HG03280 (cell line): Measurements from ENCODE around the gene SHC4.

Source experiments
- ATAC-seq: cut with Tn5 transposase; IDR thresholded peaks from one replicate; pipeline ENCODE4 v1.9.1; 2021; ENCODE audit warnings: mild to moderate bottlenecking, moderate library complexity; ENCODE audit not compliant: unreplicated experiment

SHC4 gene

DNA sequence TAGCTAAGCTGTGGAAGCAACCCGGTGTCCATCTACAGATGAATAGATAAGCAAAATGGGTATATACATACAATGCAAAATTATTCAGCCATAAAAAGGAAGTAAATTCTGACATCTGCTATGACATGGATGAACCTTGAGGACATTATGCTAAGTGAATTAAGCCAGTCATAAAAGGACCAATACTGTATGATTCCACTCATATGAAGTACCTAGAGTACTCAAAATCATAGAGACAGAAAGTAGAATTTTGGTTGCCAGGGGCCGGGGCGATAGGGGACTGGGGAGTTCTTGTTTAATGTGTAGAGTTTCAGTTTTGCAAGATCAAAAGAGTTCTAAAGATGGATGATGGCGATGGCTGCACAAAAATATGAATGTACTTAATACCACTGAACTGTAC, 75.5 kb downstream of the SHC4 start:
- ATAC-seq, result no peak

DNA sequence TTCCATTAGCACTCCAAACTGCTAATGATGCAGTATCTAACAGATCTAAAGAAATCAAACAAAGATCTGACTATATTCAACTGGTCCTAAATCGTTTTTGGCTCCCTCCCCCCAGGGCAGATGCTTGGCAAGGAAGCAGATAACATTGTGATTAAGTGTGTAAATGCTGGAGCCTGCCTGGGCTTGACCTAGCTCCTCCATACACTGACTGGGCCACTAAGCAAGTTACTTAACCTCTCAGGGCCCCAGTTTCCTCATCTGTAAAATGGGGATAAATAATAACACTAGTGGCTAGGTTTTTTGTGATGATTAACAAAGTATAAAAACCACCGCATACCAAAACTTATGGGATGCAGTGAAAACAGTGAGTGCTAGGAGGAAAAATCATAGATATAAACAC, 76.6 kb downstream of the SHC4 start:
- ATAC-seq, result no peak

DNA sequence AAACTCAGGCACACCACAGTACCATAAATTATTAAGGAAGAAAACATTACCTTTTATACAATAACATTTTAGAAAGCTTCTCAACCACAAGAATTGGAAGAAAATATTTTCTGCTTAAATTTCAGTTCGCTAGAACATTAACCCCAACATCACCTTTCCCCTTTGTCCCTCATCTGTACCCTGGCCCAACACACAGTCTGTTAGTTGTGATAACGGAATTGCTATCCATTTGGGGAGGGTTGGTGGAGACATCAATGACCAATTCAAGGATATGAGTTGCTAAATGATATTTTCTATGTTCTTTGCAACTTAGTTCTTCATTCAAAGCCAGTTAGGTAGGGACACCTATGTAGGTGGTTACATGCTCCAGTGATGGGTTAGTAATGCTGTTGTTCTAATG, 80.0 kb downstream of the SHC4 start:
- no peak for ATAC-seq

DNA sequence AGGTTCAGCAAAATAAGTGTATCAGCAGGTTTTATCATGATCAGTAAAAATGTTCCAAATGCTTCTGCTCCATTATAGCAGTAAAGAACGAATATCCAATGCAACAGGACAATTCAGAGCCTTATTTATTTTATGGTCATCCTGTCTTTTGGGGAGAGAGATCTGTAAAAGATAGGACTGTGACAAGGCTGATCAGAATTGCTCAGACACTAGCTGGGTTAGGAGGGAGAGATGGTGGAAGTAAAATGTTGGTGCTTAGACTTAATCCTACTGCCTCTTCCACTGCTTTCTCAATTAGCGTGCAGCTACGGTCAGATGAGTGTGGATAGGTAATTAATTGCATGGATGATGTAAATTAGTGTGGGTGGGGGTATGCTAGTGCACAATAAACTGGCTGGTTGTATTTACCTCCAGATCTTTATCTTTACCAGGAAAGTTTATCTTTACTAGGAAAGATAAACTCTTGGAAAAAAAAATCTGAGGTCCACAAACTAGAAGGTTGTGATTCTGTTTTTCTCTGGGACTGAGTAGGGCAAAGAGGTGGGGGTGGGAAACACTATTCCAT, 83.6 kb downstream of the SHC4 start:
- no peak for ATAC-seq

DNA sequence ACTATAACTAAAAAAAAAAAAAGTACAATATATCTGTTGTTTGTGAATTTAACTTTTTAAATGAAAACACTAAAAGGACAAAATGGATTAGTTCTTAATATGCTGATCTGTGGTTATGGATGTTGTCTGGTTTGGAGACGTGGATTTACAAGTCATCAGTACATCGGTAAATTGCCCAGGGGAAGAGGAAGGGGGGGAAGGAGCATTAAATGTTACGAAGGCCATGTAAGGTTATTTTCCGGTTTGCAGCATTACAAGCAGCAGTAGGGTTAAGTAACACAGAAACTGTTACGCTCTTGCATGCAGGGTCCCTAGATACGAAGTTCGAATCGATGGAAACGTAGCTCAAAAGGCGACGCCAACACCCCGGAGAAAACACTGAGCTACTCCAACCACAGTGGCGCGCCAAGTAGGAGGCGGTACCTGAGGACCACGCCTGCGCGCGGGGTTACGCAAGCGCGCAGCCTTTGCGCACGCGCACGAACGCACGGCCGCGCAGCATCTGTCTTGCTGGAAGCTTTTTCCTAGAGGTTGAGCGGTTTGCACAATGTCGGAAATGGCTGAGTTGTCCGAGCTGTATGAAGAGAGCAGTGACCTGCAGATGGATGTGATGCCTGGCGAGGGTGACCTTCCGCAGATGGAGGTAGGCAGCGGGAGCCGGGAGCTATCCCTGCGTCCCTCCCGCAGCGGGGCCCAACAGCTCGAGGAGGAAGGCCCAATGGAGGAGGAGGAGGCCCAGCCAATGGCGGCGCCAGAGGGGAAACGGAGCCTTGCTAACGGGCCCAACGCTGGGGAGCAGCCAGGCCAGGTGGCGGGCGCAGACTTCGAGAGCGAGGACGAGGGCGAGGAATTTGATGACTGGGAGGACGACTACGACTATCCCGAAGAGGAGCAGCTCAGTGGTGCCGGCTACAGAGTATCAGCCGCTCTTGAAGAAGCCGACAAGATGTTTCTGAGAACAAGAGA, 85.8 kb downstream of the SHC4 start, which contains the start of gene EID1:
Gene EID1 (plus strand): TSS at position 505 of the 966 bp plus-strand sequence. CDS start 43 bp downstream, at position 548.
- peak; percentile 98 for ATAC-seq

DNA sequence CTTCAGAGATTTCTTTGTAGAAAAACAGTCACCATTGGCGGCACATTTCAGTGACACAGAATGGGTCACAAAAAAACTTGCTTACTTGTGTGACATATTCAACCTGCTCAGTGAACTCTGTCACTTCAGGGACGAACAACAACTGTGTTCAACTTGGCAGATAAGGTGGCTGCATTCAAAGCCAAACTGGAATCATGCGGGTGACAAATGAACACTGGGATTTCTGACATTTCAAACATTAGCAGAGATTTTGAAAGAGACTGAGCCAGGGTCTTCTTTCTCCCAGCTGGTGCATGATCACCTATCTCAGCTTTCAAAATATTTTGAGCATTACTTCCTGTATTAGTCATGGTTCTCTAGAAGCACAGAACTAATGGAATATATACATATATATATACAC, 87.7 kb downstream of the SHC4 start:
- ATAC-seq, result no peak

DNA sequence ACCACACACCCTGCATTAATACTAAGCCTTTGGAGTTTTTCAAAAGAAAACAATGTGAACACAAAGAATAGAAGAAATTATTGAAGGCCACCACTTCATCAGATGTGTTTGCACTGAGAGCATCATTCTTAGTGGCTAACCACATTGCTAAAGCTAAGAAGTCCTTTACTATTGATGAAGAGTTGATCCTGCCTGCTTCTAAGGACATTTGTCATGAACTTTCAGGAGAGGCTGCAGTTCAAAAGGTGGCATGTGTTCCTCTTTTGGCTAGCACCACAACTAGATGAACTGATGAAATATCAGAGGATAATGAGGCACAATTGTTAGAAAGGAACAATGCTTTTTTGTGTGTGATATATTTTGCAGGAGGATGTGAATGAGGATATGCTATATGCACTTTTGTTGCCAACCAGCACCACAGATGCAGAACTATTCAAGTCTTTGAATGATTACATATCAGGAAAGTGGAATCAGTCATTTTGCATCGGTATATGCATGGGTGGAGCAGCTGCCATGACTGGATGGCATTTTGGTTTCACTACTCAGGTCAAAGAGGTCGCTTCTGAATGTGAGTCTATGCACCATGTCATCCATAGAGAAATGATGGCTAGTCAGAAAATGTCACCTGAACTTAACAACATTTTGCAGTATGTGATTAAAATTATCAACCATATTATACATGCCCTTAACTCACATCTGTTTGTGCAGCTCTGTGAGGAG, 88.3 kb downstream of the SHC4 start:
- ATAC-seq, result no peak

DNA sequence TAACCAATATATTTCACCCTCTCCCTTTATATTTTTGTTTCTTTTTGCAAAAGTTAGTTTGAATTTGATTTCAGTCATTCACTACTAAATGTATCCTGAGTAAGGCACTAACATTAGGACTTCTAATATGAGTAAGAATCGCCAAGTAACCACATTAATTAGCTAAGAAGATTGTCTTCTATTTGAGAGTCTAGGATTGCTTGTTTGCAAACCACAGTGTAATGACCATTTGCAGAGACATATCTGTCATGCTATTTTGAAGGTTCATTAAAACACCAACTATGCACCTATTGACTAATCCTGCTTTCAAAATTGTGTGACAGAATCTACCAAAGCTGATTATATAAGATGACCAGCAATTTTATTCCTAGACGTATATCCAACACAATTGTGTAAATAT, 91.1 kb downstream of the SHC4 start:
- no peak for ATAC-seq

DNA sequence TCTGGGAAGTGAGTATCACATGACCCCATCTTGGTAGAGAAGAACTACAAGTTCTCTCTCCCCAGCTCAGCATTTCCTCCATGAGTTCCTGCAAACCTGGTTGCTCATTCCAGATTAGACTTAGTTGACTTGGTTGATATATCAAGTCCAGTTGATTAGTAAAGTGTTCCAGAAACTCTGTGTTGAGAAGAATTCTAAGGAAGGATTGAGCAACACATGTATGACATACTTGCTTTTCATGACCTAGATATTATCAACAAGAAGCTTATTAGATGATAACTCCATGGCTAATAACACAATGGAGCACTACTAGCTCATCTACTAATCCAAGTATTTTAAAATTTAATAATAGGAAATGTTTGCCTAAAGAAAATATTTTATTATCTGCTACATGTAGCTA, 92.2 kb downstream of the SHC4 start:
- ATAC-seq, result no peak

DNA sequence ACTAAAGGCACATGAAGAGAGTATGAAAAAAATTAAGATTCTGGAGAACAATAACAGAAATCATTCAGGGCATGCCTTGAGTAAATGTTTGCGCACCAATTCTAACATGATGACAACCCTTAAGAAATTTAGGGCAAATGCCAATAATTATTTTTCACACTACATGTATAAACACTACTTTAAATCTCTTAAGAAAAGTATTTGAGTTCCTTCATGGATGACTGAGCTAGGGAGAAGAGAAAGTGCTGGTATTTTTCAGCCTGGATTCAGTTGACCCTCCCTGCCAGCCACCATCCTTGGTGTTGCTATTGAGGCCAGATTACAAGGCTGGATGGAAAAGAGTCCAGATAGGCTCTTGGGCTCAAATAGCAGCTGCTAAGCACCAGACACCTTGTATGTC, 93.8 kb downstream of the SHC4 start:
- no peak for ATAC-seq

DNA sequence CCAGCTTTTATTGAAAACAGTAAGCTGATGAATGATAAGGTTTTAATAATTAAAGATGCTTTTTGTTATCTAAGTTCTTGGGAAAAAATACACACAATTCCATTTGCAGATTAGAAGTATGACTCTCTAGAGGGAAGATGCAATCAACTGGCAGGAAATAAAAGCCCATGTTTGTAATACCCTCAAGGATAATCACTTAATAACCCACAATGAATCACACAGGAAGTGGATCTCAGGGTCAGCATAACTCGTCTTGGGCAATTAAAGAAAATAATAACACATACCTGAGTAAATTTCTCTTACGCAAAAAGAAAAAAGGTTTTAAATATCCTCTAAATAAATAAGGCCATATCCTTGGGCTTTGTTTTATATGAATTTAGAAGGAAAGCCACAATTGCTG, 95.2 kb downstream of the SHC4 start:
- no peak for ATAC-seq

DNA sequence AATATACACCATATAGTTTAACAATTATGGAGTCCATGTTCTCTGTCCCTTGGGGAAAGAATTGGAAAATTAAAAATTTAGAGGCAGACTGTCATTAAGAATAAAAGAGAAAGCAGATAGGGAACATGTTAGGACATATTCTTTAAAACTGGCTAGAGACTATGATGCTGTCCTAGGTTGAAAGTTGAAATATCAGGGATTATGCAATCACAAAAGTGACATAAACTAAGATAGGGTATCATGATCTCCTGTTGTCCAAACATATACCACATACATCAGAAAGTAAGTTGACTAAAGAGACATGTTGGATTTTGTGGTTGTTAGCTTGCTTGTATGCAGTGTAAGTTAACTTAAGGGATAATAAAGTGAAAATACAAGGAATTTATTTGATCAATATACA, 95.7 kb downstream of the SHC4 start:
- ATAC-seq, result no peak

DNA sequence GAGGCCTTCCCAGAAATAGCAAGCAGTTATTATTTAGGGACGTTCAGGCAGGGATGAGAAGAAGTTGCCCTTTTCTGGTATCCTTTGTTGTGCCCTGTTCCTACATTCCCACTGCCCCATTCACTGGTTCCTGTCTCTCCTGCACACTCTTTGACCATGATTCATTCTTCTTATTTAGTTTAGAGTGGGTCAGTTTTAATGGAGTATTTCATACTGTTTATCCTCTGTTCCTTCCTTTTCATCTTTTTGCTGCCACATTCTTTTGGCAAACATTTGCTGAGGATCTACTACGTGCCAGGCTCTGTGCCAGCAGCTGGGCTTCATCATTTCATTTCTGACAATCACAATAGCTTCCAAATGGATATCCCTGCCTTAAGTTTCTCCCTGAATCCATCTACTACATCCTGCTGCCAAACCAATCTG, 97.6 kb downstream of the SHC4 start:
- ATAC-seq, result no peak

DNA sequence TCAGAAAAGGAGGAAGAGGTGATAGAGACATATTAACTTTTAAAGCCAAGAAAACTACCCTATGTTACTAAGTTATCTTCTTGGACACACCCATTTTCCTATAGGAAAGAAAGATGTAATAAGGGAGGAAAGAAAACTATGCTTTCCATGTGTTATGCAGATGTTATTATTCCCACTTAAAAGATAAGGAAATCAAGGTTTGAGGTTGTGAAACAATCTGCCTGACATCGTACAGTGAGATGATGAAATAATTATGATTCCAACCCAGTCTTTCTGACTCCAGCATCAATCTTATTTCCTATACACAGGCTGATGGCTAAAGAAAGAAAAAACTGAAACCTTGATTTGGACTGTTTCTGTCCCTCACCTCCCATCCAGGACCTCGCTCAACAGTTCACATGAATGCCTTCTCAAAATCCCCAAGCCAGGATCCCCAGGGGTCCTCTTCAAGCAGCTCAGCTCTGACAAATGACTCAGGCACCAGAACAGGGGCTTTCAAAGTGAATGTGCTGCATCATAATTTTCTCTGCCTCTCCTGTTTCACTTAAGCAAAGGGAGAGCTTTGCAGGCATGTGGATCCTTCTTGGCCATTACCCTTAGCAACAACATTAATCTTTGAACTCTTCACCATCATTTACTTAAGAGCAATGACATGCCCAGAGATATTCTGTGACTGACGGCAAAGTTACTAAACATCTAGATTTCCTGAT, 98.2 kb downstream of the SHC4 start:
- ATAC-seq, result no peak

DNA sequence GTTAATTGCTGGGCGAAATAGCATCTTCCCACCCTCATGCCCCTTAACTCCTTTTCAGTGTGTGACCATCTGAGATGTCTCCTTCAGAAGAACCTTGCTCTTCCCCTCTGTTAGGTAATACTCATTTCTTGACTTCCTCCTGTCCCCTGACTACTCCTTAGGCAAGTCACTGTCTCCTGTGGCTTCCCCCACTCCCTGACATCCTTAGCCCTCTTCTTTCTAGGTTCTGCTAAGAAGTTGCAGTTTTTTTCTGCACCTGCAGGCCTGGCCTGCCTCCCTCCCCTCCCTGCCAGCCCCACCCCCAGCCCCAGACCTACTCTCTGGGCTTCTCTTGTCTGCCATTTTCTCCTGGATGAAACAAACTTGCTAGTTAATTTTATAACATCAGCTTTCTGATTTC, 101.0 kb downstream of the SHC4 start:
- no peak for ATAC-seq

DNA sequence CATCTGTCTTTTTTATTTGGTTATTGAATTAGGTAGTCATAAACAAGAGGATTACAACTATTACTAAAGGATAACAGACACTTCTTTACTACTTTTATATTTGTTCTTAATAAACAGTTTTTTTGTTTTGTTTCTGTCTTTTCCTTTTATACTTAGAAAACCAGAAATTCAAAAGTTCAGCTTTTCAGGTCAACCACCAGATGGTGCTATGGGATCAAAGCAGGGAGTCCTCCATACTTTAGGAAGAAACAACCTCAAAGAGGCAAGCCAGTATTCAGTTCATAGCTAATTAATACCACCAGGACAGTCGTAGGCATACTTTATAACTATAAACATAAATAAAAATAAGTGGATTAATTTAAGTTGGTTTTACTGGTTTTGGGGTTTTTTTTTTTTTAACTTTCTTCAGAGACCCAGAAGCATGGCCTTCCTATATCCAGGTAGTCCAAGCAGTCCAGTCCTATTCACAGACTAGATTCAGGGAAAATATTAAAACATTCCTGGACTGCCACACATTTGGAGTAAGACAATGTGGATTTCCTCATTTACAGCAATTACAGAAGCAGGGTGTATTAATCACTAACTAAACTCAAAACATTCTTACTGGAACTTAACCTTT, 101.8 kb downstream of the SHC4 start:
- no peak for ATAC-seq

DNA sequence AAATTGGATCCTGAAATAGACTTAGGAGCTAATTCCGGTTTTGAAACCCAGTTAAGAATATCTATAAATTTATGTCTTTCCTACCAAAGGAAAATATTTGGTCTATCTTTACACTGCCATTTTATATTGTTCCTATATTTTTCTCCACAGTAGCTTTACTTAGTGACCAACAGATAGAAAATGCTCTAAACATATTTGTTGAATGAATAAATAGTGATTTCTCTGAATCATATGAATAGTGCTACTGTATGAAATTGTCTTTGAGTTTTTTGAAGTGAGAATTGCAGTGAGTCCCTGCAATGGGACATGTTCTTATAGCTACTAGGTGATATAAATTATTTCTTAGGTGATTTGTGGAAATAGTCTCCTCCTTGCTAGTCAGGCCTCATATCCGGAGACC, 104.3 kb downstream of the SHC4 start:
- ATAC-seq, result no peak

DNA sequence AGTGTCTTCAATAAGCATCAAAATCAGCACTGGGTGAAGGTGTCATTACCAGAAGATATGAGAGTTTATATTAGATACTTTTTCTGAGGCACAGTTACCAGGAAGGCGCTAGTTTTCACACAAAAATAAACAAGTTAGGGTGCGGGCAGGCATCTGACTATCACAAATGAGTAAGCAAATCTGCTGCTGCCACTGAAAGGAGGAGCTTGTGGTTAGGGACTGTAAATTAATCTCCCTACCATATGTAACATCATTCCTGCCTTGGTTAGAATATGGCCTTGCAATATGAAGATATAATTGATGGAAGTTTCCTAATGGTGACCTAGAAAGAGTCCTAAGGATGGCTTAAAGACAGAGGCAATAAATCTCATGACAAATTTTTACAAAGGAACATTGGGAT, 105.3 kb downstream of the SHC4 start:
- ATAC-seq, result no peak

DNA sequence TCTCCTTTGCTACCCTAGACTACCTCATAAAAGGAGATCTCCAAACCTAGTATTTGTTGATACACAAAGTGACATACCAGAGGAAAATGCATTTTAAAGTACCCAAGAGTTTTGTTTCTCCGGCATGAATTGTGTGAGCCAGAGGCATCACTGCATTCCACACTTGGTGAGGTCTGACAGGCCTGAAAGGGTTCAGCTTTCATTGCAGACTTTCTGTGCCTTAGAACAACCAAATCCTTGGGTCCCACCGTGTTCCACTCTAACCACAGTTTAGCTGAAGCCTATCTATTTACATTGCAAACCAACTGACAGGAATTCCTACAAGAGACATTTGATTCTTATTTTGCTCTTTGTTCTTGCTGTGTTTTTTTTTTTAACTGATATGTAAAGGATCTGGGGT, 106.8 kb downstream of the SHC4 start:
- ATAC-seq, result no peak

DNA sequence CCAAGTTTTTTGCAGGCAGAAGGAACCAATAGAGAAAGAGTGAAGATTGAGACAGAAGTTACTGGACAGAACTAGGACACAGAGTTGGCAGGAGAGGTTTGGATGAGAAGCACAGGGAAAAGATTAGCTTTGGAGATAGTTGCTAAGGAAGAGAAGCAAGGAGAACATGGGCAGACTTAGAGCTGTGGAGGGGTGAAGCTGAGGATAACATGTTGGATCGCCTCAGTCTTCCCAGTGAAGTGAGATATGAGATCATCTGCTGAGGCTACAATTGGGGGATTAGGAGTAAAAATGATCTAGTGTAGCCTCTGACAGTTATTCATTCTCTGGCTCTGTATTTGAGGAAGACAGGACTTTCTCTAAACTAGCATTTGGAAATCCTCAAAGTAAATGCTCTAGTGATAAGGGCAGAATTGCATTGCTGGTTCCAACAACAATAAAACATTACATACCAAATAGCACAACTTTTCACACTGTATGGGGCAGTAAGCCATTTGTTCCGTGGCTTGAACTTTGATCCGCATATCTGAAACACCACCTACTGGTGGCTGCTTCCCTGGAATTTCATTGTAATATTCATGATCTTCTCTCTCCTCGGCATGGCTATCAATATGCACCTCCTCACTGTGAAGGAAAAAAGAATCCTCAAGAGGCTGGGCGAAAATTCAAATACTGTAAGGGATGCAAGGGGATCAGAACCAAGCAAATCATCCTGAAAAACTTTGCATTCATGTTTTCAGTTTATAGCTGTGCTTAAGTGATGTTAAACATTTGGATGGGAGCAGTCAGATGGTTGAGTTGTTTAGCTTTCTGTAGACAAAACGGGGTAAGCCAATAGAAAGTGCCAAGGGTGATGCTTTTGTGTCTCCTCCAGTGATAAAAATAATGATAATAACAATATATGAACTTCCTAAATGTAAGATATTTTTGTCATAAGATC, 107.9 kb downstream of the SHC4 start:
- no peak for ATAC-seq
